GM18520 (cell line): Measurements from ENCODE around the gene FHIT.
A peak's percentile ranks its signal among the peaks of the same experiment; 100 is the strongest.
"Not testable (repeated sequence)": the region's sequence is repeated elsewhere in the genome, so short reads cannot be mapped to it uniquely, and the experiment has no call there.

Source experiments
- ATAC-seq: cut with Tn5 transposase; IDR thresholded peaks from one replicate; pipeline ENCODE4 v1.9.1; 2021; ENCODE audit not compliant: unreplicated experiment

FHIT gene

GRCh38 chr3:59994732-59995304, 1256.4 kb downstream of the FHIT start:
- ATAC-seq: no peak

- ATAC-seq: no peak
Observed at GRCh38 chr3:59992578-59992977, 1258.7 kb downstream of the FHIT start.

GRCh38 chr3:59990915-59991314, 1260.3 kb downstream of the FHIT start:
- ATAC-seq: no peak

- no peak for ATAC-seq
Observed at GRCh38 chr3:59982510-59982909, 1268.7 kb downstream of the FHIT start.

- ATAC-seq: no peak
Observed at GRCh38 chr3:59981377-59981776, 1269.9 kb downstream of the FHIT start.

- no peak for ATAC-seq
Observed at GRCh38 chr3:59980576-59980975, 1270.7 kb downstream of the FHIT start.

GRCh38 chr3:59979542-59979941, 1271.7 kb downstream of the FHIT start:
- no peak for ATAC-seq

- no peak for ATAC-seq
Observed at GRCh38 chr3:59978979-59979378, 1272.3 kb downstream of the FHIT start.

GRCh38 chr3:59970796-59971195, 1280.5 kb downstream of the FHIT start:
- ATAC-seq: no peak

GRCh38 chr3:59970376-59970775, 1280.9 kb downstream of the FHIT start:
- ATAC-seq: no peak

GRCh38 chr3:59968513-59969045, 1282.7 kb downstream of the FHIT start:
- no peak for ATAC-seq

GRCh38 chr3:59963676-59964075, 1287.6 kb downstream of the FHIT start:
- no peak for ATAC-seq

- no peak for ATAC-seq
Observed at GRCh38 chr3:59957150-59957549, 1294.1 kb downstream of the FHIT start.

- no peak for ATAC-seq
Observed at GRCh38 chr3:59953104-59953503, 1298.1 kb downstream of the FHIT start.

- ATAC-seq: no peak
Observed at GRCh38 chr3:59949311-59949710, 1301.9 kb downstream of the FHIT start.

GRCh38 chr3:59946401-59946800, 1304.9 kb downstream of the FHIT start:
- no peak for ATAC-seq

- ATAC-seq: no peak
Observed at GRCh38 chr3:59940718-59941117, 1310.5 kb downstream of the FHIT start.

GRCh38 chr3:59939826-59940426, 1311.3 kb downstream of the FHIT start:
- ATAC-seq: no peak

- ATAC-seq: no peak
Observed at GRCh38 chr3:59938828-59939227, 1312.4 kb downstream of the FHIT start.

- no peak for ATAC-seq
Observed at GRCh38 chr3:59937201-59937600, 1314.1 kb downstream of the FHIT start.

- ATAC-seq: no peak
Observed at GRCh38 chr3:59936472-59936871, 1314.8 kb downstream of the FHIT start.

GRCh38 chr3:59935025-59935424, 1316.2 kb downstream of the FHIT start:
- ATAC-seq: peak; percentile 82

GRCh38 chr3:59934560-59934959, 1316.7 kb downstream of the FHIT start:
- not testable (repeated sequence) for ATAC-seq
